ENCODE measurements around the gene RXFP4. TPM values are rescaled to one million over a fixed set of nuclear protein-coding genes. Genes with fewer than 3 reads are reported as not detected.
A peak's percentile ranks its signal among the peaks of the same experiment; 100 is the strongest.

RXFP4 gene
- total RNA-seq, 1 experiment from 2014 or later = 0.55 TPM

- DNase-seq (ENCODE audit: low read depth) = no peak
These were observed 18.8 kb downstream of the RXFP4 start for GRCh38 chr1:155960081-155960745.

DNA sequence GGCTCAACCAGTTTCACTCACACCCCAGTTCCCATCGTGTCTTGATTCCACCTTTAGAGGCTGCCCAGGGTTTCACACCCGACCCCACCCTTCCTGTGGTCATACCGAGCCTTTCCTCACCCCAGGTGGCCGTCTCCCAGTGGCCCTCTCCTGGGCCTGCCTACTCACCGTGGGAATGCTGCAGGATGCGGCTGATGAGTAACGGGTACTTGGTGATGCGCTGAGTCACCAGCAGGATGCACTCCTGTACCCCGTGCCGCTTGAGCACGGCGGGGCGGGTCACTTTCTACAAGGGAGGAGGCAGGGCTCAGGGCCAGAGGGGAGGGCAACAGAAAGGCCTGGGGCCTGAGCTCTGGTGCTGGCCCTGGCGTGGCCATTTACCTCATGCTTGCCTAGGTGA is 20.5 kb downstream of the RXFP4 start:
- peak; percentile 99 for DNase-seq (ENCODE audit: low read depth)

- peak; percentile 80 for DNase-seq (ENCODE audit: low read depth)
These were observed 21.3 kb downstream of the RXFP4 start for GRCh38 chr1:155962599-155963211.

DNA sequence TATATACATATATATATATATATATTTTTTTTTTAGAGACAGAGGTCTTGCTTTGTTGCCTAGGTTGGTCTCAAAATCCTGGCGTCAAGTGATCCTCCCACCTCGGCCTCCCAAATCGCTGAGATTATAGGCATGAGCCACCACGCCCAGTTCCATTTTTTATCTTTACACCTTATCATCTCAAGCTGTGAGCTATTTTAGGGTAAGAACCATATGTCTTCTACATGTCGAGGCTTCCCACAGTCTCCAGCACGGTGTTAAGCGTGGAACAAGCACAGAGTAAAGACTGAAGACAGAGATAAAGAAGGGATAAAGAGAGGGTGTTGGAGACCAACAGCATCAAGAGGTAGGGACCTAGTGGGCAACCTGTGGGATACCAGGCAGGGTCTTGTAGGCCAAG is 22.8 kb downstream of the RXFP4 start:
- no peak for DNase-seq (ENCODE audit: low read depth)

- no peak for DNase-seq (ENCODE audit: low read depth)
These were observed 24.7 kb downstream of the RXFP4 start for GRCh38 chr1:155966135-155966534.

GRCh38 chr1:155966750-155967149 is 25.3 kb downstream of the RXFP4 start:
- no peak for DNase-seq (ENCODE audit: low read depth)

- no peak for DNase-seq (ENCODE audit: low read depth)
These were observed 26.1 kb downstream of the RXFP4 start for GRCh38 chr1:155967341-155968050.

GRCh38 chr1:155968051-155968400 is 26.6 kb downstream of the RXFP4 start:
- DNase-seq (ENCODE audit: low read depth) = no peak

DNA sequence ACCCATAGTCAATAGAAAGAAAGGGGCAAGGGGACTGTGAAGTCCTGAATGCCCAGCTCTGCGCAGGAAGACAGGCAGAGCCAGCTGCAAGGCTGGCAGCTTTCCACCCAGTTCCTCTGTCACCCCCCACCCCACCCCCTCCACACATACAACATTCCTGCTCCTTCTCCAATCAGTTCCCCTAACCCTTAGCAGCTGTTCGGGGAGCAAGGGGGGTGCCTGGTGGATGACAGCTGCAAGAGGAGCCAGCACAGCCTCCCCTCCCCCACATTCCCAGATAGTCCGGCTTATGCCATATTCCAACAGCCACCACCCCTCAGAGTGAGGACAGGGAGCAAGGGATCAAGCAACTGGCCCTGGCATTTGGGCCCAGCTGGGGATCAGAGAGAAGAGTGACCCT is 27.2 kb downstream of the RXFP4 start:
- DNase-seq (ENCODE audit: low read depth) = no peak

DNA sequence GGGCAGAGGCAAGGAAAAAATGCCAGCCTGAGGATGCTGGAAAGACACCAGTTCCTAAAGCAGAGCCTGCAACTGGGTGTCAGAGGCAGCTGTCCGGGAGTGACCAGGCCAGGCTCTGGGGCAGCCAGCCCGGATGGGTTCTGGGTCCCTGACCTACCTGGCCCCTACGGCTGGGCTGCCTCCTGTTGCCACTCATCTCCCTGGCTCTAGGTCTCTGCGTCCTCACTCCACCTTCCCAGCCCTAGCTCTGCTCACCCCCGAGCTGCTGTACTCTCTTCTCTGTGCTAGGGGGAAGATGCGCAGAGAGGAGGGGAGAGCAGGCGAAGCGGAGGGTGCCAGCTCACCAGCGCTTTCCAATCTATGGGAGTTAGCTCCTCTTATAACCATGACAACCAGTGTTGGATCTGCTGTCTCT is 27.9 kb downstream of the RXFP4 start:
- no peak for DNase-seq (ENCODE audit: low read depth)

GRCh38 chr1:155970531-155971167 is 29.2 kb downstream of the RXFP4 start:
- DNase-seq (ENCODE audit: low read depth) = peak; percentile 89

DNA sequence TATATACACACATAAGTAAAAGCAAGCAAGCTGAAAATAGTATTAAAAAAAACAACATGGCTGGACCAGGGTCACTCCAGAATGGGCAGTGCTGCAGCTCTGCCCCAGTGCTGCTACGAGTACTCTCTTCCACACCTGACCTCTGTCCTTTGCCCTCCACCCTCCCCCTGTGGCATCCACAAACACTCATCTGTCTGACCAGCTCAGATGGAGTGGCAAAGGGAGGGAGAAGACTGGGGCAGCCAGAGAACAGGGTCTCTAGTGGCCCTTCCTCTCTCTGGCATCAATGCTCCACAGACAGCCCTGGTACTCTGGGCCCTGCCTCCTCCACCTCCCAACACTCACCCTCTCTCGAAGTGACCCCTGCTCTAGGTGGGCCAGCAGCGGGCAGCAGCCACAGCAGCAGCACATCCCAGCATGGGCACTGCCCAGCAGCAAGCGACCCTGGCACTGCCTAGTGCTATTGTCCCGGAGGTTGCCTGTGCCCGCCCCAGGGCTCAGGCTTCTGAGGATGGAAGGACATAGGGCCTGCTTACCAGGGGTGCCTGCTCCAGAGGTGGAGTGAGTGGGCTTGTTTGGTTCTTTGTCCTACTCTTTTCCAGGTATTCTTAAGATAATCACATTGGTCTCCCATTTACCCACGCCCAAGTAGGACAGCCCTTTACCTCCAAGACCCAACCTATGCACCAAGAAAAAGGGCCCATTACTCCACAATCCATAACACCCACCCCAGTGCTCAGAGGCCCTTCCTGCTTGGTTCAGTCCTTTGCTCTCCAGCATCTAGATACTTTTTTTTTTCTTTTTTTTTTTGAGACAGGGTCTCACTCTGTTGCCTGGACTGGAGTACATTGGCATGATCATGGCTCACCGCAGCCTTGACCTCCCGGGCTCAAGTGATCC is 30.7 kb downstream of the RXFP4 start:
- no peak for DNase-seq (ENCODE audit: low read depth)

DNA sequence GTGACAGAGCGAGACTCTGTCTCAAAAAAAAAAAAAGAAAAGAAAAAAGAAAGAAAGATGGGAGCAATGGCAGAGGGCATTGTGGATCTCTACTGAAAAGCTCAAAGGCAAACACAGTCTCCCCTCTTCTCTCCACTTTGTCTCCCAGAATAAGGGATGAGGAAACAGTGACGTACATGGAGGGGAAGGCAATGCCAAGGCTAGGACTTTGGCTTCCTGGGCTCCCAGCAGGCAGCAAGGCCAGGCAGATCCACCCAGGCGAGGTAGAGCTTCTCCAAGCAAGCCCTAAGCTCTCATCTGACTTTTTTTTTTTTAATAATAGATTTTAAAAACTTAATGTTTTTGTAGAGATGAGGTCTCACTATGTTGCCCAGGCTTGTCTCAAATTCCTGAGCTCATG is 32.3 kb downstream of the RXFP4 start:
- DNase-seq (ENCODE audit: low read depth) = no peak

DNA sequence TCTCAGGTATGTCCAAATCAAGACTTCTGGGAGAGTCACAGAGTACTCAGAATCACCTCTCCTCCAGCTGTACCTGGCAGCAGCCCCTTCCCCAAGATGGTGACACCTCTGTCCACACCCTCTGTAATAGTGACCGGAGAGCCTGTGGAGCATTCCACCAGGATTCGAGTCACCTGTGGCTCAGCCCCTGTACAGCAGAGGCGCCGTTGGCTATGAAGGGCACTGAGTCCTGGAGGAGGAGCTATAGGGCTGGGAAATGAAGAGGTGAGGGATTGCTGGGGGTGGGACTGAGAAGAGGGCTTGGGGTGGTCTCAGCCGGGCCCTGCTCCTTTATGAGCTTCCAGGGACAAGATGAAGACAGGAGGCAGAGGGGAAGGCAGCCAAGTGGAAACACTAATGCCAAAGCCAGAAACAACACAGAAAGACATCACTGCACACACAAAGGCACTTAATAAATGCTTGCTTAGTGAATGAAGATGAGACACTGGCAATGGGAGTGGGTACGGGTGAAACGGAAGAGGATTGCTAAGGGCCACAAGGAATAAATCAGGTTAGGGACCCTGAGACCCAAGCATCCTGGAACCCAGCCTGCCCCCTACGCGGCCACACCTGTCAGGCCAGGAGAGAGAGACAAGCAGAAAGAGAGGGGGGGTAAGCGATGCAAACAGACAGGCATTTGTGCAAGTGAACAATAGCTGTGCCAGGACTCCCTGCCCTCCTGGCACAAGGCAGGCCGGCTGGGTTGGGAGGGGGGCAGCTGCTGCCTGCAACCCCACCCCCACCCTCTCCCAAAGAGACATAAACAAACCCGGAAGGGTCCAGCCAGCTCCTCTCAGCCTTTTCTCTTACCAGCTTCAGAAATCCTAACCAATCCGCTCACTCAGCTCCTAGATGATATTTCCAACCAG is 33.0 kb downstream of the RXFP4 start:
- no peak for DNase-seq (ENCODE audit: low read depth)

GRCh38 chr1:155975375-155976061 is 34.1 kb downstream of the RXFP4 start:
- no peak for DNase-seq (ENCODE audit: low read depth)

- peak; percentile 68 for DNase-seq (ENCODE audit: low read depth)
These were observed 34.8 kb downstream of the RXFP4 start for GRCh38 chr1:155976062-155976912.

DNA sequence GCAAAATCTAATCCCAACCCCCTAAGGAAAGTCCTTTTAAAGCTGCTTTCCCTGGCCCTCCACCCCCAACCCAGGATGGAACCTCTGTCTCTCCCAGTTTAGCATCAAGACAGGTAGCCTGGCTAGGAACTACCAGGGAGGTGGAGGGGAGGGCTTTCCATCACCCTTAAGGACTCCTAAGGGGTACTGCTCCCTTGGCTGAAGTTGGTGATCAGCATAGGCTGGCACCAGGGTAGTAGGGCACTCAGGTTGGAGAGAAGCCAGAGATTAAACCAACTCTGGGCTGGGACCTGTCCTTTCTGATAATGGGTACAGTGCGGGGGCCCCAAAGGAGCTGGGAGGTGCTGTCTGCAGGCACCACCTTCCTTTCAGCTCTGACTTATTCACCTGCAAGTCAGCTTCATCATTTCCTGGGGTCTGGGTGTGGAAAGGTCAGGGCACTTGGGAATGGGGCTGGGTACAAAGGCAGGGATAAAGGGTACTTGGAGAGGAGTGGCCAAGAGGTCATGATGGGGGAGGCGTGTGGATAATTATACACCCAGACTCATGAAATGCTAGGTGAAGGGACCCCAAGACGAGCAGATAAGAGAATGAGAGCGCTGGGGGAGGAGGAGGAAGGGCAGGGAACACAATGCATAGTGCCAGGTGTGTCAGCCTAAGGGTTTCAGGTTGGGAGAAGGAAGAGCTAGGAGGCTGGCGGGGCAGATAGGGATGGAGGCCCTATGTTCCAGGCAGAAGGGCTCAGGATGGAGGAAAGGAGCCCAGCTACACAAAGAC is 35.7 kb downstream of the RXFP4 start:
- no peak for DNase-seq (ENCODE audit: low read depth)

Data from HT1080 (cell line).